Endothelial cell of hepatic sinusoid (primary cell): ENCODE results near the gene ZC3H18.

Experiments used
- in situ Hi-C: cut with HindIII; loops from 2 replicates; pipeline ENCODE4 v1.10.0; 2017; ENCODE audit warnings: low sequenced_read_pairs

ZC3H18 gene

DNA sequence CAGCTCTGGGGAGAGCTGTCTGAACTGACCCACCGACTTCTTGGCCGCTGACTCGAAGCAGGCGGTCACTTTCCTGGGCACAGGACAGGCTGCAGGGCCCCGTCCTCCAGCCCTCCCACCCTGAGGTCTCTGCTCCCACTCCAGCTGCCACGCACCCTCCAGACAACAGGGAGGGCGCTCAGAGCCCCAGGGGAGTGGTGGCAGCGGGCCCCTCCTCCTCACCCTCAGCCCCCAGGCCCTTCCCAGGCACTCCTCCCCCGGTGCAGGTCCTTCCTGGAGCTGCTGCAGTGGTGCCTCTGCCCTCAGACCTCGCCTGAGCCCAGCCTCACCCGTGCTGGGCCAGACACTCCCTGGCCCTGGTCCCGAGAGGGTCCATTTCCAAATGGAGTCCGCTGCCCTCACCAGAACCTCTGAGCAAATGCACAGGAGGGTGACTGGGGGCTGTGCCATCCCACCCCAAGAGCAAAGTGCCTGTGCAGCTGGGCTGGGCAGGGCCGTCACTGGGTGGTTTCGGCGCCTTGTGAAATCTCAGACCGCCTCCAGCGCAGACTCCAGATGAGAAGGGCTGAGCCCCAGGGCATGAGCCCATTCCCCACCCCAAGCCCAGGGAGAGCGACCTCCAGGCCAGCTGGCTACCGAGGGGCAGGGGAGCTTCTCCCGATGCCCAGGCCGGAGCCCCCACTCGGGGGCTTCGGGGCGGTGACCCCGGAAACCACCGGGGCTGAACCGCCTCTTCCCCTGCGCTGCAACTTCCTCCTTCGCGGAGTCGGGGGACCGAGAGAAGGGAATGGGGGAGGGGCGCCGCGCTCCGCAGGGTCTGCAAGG lies 79.9 kb downstream of the ZC3H18 start:
- in situ Hi-C loops = no loop called here

DNA sequence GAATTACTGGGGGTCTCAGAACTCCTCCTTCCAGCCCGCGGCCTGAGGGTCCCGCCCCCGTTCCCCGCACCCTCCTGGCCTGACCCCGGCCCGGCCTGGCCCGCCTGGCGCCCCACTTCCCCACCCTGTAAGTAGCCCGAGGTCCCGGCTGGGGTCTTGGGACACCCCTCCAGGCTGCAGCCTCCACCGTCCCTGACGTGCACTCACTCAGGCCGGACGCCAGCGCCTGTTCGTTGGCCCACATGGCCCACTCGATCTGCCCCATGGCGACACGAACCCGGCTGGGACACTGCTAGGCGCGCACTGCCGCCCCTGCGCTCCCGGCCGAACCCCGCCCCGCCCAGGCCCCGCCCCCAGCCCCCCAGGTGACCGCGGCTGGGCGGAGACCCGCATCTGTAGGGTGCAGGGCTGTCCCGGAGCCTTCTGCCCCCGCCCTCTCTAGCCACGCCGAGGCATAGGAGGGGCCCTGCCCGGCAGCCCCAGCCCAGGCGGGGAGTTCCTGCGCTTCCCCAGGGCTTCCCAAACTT lies 80.6 kb downstream of the ZC3H18 start, which contains the start of gene CYBA:
Gene CYBA, minus strand, starts transcription at position 305 of the 527 bp plus-strand sequence. Its CDS starts 40 bp downstream, at position 265.
- in situ Hi-C loops = no loop called here

DNA sequence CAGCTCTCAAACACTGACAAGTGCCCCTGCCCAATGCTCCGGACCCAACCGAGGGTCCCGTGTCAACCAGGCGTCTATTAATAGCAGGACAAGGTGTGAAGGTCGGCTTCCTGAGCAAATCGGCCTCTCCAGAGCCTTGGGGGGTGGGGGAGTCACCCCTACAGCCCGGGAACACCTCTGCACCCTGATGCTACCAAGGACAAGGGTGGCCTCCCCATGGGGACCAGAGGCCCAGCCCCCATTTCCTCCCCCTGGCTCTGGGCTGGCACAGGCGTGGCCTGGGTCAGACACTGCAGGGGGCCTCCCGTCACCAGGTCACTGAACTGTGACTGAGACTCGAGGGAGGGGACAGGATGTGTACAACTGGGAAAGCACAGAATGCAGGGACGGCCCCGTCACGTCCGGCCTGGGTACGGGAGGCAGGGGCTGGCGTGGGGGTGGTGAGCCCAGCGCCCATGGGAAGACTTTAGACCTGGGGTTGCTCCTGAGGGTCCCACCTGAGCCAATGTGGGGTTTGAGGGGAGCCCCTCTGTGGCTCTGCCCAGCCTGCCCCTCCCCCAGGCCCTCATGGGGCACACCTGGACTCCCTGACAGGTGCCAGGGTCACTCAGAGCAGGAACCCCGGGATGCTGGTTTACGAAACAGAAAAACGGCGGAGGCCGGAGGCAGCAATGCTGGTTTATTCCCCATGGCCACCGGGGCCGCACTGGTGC lies 81.2 kb downstream of the ZC3H18 start:
- in situ Hi-C loops = no loop called here

DNA sequence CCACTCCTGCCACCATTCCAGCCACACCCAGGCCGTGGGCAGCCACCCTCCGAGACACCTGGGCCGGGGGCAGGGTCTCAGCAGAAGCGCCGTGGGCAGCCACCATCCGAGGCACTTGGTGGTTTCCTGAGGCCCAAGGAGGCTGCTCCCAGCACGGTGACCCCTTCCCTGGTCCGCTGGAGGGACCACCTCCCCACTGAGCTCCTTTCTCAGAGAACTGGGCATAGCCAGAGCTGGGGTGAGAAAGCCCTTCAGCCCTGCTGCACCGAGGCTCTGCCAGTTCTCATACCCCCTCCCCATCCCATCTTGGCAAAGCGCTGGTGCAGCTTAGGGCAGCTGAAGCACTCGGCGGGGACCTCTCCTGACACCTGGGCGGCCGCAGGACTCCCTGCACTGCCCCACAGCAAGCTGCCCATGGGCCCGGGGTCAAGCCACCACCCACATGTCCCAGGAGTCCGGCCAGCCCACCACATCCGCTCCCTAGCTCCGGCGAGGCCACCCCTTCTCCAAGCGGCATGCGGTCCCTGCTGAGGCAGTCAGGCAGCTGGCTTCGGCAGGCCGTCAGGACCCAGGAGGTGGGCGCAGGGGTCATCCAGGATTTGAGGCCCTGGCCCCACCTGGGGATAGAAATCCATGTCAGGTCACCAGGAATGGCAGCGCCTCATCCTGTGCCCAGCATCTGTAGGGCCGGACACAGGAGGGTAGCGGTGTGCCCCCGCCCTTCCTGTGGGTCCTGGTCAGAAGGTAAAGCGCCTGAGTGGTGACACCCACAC lies 82.0 kb downstream of the ZC3H18 start:
- in situ Hi-C loops = no loop called here

DNA sequence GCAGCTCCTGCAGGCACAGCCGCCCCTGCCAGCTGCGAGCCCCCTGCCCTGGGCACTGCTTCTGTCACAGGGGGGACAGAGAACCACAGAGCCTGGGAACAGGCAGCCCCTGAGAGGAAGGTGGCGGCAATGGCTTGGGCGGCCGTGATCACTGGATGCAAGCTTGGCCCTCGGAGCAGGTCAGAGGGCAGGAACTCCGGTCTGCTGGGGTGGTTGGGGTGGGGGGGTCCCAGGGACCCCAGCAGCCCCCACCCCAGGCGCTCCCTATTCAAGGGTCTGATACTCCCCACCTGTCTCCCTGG lies 82.5 kb downstream of the ZC3H18 start:
- in situ Hi-C loops = no loop called here

DNA sequence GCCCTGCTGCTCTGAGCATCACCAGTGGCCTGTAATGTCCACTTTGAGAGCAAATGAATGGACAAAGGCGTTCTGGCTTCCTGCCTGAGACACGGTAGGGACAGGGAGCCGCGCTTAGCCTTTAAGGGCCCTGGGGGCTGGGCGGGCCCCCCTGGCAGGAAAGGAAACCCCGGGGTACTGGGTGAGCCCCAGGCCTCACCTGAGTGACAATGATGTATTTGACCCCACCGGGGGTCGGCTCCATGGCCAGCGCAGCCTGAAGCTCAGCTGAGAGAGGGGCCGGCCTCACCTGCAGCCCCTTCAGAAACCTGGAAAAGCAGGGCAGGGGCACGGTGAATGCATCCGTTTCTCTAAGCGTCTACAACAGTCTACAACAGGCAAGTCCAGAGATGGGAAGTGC lies 82.9 kb downstream of the ZC3H18 start:
- in situ Hi-C loops = no loop called here

DNA sequence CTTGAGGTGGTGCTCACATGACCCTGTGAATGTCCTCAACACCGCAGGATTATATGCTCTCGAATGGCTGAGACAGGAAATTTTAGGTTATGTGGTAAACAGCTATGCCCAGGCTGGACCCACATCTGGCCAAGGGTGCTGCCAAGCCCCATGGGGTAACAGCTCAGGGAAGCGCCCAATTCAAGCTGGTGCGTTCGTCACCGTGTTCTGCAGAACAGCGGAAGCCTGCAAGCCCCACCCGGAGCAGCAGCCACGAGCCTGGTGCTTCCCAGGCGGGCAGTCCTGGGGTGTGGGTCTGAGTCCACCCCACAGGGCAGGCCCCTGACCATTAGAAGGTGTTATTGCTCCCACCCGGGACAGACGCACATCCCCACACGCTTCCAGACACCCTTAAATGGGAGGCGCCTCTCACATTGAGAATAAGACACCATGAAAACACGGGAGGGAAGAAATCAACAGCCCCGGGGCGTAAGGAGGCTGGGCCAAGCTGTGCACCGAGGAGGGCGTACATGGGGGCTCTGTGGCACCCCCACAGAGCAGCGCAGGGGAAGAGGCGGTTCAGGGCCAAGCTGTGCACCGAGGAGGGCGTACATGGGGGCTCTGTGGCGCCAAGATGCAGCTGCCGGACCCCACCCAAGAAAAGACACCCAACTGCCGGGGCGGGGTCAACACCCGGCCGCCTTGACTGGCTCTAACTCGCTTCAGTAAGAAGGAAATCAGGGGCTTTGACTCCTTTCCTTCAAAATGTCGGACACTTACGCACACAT lies 83.6 kb downstream of the ZC3H18 start:
- in situ Hi-C loops = no loop called here

DNA sequence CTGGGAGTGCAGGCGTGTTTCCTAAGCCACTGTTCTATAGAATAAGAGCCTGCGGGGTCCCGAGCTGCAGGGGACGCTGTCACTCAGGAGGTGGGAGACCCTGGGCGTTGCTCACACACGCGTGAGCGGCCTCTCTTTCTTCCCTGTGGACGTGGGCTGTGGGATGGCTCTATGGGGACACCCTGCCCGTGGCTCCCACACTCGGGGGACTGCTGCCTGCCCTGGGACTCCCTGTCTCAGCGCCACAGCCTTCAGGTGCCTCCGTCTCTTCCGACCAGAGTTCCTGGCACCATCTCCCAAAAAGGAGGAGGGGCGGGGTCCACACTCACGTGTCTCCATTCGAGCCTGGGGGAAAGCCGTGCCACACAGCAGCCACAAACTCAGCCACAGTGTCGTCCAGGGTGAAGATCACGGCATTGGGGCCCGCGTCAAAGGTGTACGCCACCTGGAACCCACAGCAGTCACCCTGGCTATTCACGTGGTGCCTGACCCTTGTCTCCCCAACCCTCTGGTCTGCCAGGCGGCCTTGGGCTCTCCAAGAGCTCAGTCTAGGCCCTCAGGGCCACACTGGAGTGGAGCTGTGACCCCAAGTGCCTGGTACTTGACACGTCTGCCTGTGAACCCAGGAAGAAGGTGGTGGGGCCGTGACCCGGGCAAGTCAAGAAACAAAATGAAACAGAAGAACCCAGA lies 84.3 kb downstream of the ZC3H18 start:
- in situ Hi-C loops = no loop called here

DNA sequence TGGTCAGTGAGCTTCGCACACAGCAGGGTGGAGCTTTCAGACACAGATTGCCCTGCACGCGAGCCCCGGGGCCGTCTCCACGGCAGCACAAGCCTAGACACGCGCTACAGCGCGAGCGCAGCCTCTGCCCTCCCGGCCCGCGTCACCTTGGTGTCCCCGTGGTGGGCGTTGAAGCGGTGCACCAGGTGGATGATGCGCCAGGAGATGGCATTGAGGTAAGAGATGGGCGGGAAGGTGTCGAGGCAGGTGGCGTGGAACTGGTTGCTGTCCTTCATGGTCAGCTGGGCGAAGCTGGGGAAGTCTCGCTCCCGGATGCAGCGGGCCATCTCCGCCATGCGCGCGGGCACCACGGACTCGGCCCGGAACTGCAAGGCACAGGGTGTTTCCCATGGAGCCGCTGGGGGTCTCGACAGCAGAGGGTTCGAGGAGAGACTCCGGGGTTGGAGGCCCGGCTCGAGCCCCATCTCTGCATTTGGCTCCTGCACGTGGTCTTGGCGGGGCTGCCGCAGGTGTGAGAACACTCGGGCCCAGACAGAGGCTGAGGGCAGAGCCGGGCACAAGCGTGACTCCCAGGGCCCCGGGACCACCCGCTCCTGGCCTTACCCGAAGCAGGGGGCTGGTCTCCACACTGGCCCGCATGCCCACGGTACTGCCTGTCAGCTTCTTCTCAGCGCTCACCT lies 85.0 kb downstream of the ZC3H18 start:
- in situ Hi-C loops = no loop called here

DNA sequence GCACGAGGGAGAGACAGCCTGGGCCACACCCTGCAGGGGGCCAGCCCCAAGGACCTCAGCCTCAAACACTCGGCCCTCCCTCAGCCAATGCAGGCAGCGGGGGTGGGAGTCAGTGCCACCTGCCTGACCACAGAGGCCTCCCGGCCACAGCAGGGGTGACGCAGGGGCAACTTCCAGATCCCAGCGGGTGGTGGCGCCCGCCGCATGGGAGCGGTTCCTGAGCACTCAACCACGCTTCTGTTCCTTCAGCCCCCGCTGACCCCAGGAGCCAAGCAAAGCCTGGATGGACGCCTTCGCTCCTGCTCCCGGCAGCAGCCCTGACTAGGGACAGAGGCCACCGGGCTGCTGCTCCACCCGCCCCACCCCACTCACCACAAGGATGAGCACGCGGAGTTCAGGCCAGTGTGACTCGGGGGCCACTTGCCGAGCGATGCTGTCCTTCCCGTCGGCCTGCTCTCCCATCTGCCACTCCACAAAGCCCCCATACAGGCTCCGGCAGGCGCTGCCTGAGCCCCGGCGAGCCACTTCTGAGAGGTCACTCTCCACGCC lies 85.6 kb downstream of the ZC3H18 start:
- in situ Hi-C loops = no loop called here

DNA sequence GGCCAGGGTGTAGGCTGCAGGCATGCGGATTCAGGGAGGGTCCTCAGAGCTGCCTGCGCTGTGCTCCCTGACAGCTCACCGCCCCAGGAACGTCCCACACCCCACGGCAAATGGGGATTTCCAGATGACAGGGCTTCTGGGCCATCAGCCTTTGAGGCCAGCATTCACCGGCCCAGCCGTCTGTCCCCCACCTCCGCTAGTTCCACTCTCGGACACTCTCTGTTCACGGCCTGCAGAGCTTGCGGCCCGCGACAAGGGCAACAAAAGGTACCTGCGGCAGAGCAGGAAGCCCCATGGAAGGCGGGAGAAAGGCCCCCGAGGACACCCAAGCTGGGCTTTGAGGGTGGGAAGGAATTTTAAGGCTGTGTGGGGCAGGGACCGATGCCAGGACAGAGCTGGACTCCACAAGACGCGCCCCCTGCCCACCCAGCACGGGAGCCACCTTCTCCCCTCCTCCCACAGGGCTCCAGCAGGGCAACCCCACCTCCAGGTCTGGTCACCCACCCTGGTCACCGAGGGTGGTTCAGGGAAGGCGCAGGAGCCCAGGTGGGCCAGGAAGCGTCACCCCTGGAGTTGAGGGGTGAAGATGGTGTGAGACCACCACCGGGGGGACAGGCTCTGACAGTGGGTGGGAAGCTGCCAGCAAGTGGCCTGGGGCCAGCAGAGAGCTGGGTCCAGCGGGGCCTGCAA lies 86.2 kb downstream of the ZC3H18 start:
- in situ Hi-C loops = no loop called here

DNA sequence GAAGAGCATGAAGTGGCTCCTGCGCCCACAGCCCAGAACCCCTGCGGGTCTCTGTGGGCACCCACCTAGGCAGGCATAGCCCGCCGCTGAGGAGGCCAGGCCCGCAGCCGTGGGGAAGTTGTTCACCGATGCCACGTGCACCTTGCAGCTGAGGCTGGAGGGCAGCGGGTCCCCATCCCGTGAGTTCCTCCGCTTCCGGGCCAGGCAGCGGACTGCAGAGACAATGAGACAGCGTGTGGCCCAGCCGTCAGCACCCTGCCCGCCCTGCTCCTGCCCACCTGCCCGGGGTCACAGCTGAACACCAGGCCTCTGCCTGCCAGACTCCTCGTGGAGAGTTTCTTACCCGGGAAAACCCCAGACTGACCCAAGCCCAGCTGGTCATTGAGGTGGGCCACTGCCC lies 87.2 kb downstream of the ZC3H18 start:
- in situ Hi-C loops = no loop called here

DNA sequence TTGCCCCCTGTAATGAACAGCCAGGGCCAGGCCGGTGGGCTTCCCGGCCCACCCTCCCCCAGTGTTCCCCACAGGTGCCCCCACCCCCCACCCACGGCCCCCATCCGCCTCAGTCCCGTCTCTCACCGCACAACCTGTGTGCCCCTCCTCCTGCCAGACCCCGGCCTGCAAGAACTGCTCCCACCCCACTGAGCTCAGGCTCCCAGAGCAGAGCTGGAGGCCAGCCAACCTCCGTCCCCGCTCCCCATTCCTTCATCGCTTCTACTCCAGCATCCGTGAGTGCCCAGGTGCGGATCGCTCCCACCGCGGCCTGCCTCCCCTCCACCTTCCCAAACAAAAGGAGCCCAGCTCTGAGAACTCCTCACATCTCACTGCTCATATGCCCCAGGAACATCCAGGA lies 88.5 kb downstream of the ZC3H18 start:
- in situ Hi-C loops = no loop called here

DNA sequence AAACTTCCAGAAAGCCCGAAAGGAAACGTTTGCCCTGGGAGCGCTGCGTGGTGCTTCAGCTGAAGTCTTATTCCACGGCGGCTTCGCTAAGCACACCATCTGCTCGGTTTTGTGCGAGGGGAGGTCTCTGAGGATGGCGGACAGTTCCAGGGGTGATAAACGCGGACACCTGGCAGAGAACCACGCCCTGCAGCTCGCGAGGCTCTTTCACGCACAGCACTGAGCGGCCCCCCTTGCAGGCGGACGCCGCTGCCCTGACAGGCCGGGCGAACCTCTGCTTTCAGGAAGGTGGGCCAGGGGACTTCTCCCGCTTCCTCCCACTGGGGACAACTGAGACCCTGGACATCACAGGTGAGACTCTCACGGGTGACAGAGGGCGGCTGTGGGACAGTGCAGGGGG lies 89.0 kb downstream of the ZC3H18 start:
- in situ Hi-C loops = no loop called here

DNA sequence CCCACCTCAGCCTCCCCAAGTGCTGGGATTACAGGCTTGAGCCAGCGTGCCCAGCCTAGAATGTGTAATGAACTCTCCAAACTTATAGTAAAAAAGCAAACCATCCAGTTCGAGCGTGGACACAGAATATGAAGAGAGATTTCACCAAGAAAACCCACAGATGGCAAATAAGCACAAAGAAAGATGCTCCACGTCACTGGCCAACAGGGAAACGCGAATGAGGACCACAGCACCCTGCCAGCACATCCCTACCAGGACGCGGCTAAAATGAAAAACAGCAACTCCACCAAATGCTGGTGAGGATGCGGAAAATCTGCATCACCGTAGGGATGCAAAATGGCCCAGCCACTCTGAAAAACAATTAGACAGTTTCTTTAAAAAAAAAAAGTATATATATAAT lies 91.3 kb downstream of the ZC3H18 start:
- in situ Hi-C loops = no loop called here

DNA sequence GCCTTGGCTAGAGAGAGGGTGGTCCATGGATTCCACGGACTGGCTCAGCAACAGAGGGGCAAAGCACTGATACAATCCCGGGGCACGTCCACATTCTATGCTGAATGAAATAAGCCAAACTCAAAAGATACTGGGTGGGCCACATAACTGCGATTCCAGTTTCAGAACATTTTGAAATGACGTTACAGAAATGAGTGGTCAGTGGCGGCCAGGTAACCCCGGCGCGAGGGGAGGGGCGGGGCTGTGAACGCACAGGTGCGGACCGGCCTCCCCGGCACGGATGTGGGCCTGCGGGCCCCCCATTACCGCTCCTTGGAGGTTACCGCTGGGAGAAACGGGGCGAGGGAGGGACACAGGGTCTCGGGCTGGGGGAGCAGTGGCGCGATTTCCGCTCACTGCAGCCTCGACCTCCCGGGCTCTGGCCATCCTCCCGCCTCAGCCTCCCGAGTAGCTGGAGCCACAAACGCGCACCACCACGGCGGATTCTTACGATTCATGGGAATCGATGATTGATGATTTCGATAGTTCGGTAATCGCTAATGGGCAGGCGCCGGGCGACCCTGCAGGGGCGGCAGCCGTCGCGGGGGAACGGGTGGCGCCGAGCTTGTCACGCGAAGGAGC lies 92.1 kb downstream of the ZC3H18 start:
- in situ Hi-C loops = no loop called here

DNA sequence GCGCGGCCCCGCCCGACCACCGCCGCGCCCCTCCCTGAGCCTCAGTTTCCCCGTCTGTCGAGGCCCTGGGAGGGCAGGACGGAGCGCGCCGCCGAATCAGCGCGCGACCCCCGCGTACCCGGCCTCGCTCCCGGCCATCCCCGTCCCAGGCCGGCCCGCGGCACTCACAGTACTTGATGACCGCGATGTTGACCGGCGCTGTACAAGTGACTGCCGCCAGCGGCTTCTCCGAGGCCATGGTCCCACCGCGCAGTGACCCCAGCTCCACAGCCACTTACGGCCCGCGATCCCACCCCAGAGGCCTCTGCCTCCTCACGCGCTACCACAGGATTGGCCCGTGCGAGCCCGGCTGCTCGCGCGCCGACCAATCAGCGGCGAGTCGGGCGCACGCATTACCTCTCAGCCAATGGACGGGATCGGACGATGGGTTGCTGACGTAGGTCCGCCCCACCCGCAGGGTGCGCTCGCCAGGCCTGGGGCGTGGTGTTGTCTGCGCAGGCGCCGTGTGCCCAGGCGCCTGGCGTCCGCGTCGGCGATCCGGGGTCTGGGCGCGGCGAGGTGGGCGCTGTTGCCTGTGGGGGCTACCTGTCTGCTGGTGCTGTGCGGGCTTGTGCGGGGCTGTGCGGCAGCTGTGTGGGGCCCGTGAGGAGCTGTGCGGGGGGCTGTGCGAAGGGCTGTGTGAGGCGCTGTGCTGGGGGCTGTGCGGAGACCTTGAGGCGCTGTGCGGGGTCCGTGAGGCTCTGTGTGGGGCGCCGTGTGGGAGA lies 92.8 kb downstream of the ZC3H18 start, which contains the start of gene MVD:
Gene MVD, minus strand, starts transcription at position 249 of the 764 bp plus-strand sequence. Its CDS starts 11 bp downstream, at position 238.
- in situ Hi-C loops = no loop called here
